ENCODE results near the gene PCDH1. TPM values are rescaled to one million over a fixed set of nuclear protein-coding genes. Genes with fewer than 3 reads are reported as not detected.
A peak's percentile ranks its signal among the peaks of the same experiment; 100 is the strongest.

The PCDH1 gene
- total and polyA plus RNA-seq, 12 donors: 3.7 to 16.8 (median 7.7) TPM

DNA sequence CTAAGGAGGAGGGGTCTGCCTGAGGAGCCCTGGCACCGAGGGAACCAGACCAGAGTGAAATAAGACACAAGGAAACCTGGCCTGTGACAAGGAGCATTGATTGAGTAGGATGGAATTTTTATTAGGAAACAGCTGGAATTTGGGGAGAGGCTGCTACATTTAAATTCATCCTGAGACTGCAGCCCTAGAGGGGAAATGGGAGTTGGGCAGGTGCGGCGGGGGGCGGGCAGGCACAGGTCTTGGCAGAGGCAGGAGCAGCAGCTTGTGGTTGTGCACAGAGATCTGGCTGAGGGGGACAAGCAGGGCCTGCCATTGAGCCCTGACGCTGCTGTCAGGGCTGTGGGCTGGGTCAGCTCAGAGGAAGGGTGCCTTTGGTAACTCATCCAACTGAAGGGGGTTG is 71.6 kb downstream of the PCDH1 start:
- H3K4me1 ChIP-seq (replicated peaks in 1 of 2): peaks cover 0 to 10% of the 10 kb centered on the region in 2 donors
- no peak for DNase-seq

DNA sequence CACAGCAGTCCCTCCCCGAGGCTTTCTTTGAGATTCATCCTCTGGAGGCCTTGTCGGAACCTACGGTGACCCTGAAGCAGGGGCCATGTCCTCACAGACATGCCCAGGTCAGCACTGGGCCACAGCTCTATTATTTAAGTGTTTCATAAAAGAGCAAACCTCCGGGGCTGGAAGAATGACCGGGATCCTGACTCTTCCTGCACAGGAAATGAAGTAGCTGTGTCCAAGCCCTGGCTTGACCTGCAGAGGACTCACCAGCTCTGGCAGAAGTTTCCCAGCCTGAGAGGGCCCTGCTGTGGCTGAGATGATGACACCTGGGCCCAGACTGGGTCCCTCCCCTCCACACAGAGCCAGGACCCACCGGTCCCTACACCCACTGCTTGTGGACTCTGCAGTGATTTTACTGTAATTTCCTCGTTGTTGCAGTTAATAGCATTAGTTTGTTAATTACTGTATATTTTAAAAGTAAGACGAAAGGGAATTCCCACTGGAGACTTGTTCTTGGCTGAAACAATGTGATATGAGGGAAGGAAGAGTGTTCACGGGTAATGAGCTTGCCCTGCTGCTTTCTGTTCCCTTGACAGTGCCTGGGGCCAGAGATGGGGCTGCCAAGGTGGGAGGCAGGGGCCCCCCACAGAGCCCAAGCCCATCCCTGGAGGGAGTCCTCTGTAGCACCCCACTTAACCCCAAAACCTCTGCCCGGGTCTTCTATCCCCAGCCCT is 72.2 kb downstream of the PCDH1 start:
- H3K4me1 ChIP-seq (replicated peaks in 1 of 2): peaks cover 0 to 10% of the 10 kb centered on the region in 2 donors
- H3K4me3 ChIP-seq: no peak overlapping the region
- TF ChIP-seq POLR2A (IDR thresholded peaks at IDR 0.05): no peak
- TF ChIP-seq, protein P1, sequence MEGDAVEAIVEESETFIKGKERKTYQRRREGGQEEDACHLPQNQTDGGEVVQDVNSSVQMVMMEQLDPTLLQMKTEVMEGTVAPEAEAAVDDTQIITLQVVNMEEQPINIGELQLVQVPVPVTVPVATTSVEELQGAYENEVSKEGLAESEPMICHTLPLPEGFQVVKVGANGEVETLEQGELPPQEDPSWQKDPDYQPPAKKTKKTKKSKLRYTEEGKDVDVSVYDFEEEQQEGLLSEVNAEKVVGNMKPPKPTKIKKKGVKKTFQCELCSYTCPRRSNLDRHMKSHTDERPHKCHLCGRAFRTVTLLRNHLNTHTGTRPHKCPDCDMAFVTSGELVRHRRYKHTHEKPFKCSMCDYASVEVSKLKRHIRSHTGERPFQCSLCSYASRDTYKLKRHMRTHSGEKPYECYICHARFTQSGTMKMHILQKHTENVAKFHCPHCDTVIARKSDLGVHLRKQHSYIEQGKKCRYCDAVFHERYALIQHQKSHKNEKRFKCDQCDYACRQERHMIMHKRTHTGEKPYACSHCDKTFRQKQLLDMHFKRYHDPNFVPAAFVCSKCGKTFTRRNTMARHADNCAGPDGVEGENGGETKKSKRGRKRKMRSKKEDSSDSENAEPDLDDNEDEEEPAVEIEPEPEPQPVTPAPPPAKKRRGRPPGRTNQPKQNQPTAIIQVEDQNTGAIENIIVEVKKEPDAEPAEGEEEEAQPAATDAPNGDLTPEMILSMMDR (IDR thresholded peaks at IDR 0.05): no peak
- peak overlapping the region in 2 of 5 donors; percentile 26 to 77 for H3K27ac ChIP-seq
- H3K36me3 ChIP-seq (replicated peaks in 1 of 2): no peaks in the 10 kb centered on the region
- no peaks in the 10 kb centered on the region for H3K9me3 ChIP-seq (replicated peaks in 1 of 3)
- H3K27me3 ChIP-seq: peaks cover 6% of the 10 kb centered on the region
- 34 to 47% (median 43%) methylated on average over 9 to 10 of the region's 10 CpGs for WGBS, 4 donors
- intact Hi-C loops (cut with DNase I): no loop called here
- peak in 6 of 7 donors; percentile 31 to 82 (median 47) for DNase-seq

More for the DNA sequence above, 71.6 kb downstream of the PCDH1 start:
- intact Hi-C loops (cut with DNase I): no loop called here
- peak overlapping the region in 2 of 5 donors; percentile 26 to 77 for H3K27ac ChIP-seq
- no peaks in the 10 kb centered on the region for H3K36me3 ChIP-seq (replicated peaks in 1 of 2)
- no peaks in the 10 kb centered on the region for H3K9me3 ChIP-seq (replicated peaks in 1 of 3)
- TF ChIP-seq, protein P1 (IDR thresholded peaks at IDR 0.05): no peak
- TF ChIP-seq POLR2A (IDR thresholded peaks at IDR 0.05): no peak
- no peak overlapping the region for H3K4me3 ChIP-seq
- 50 to 56% (median 53%) methylated on average over 5 of the region's 5 CpGs for WGBS, 4 donors
- peaks cover 6% of the 10 kb centered on the region for H3K27me3 ChIP-seq

DNA sequence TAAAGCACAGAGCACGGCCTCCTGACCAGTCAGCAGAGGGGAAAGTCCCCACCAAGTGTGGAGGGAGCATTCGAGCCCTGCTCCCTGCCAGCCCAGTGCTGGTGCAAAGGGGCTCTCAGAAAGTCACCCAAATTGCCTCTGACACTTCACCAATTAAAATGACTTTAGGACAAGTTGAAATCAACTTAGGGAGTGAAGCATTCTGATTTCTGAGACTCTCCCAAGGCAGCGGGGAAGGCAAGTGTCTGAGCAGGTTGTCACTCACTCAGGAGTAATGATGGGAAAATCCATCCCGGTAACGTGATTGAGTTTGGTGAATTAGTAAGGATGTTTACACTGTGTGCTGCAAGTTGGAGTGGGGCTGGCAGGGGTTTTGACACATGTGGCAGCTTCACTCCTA is 73.7 kb downstream of the PCDH1 start:
- WGBS, 4 donors: 34 to 57% (median 52%) methylated on average over 5 of the region's 5 CpGs
- no peaks in the 10 kb centered on the region for H3K9me3 ChIP-seq (replicated peaks in 1 of 3)
- peaks cover 6% of the 10 kb centered on the region for H3K27me3 ChIP-seq
- intact Hi-C loops (cut with DNase I): no loop called here
- no peak for DNase-seq
- TF ChIP-seq POLR2A (IDR thresholded peaks at IDR 0.05): no peak
- TF ChIP-seq, protein P1 (IDR thresholded peaks at IDR 0.05): no peak
- no peak overlapping the region for H3K27ac ChIP-seq
- H3K4me3 ChIP-seq: no peak overlapping the region
- peaks cover 0 to 10% of the 10 kb centered on the region in 2 donors for H3K4me1 ChIP-seq (replicated peaks in 1 of 2)
- H3K36me3 ChIP-seq (replicated peaks in 1 of 2): no peaks in the 10 kb centered on the region

Other genes starting within 250 kb of the PCDH1 start
- 100 to 1,000 TPM in 1 of 9 donors, 10 to 100 TPM in 8; 53.1 to 101 (median 79.7) TPM for gene HDAC3, start 241.6 kb downstream of the PCDH1 start, total RNA-seq
- 10 to 100 TPM; 68.7 to 92.3 (median 84.9) TPM for gene HDAC3, start 241.6 kb downstream of the PCDH1 start, polyA plus RNA-seq
- 10 to 100 TPM in 2 of 9 donors, 1 to 10 TPM in 7; 4.8 to 13.2 (median 6.2) TPM for gene RELL2, start 241.4 kb downstream of the PCDH1 start, total RNA-seq
- 10 to 100 TPM in 2 of 3 donors, 1 to 10 TPM in 1; 2.3 to 37.6 (median 17.4) TPM for gene RELL2, start 241.4 kb downstream of the PCDH1 start, polyA plus RNA-seq
- gene FCHSD1, start 227.0 kb downstream of the PCDH1 start, total RNA-seq: 10 to 100 TPM in 7 of 9 donors, 1 to 10 TPM in 2; 5.0 to 29.1 (median 16.4) TPM
- gene FCHSD1, start 227.0 kb downstream of the PCDH1 start, polyA plus RNA-seq: 10 to 100 TPM in 2 of 3 donors, 1 to 10 TPM in 1; 3.7 to 53.9 (median 23.6) TPM
- 10 to 100 TPM in 5 of 9 donors, 1 to 10 TPM in 4; 3.0 to 16.1 (median 10.1) TPM for gene ARAP3, start 196.2 kb downstream of the PCDH1 start, total RNA-seq
- gene ARAP3, start 196.2 kb downstream of the PCDH1 start, polyA plus RNA-seq: 10 to 100 TPM in 2 of 3 donors, 1 to 10 TPM in 1; 4.4 to 38.6 (median 21.7) TPM
- 100 to 1,000 TPM; 102 to 162 (median 115) TPM for gene DELE1, start 45.5 kb upstream of the PCDH1 start, total RNA-seq
- gene DELE1, start 45.5 kb upstream of the PCDH1 start, polyA plus RNA-seq: 10 to 100 TPM; 65.2 to 73.2 (median 70.8) TPM
- 10 to 100 TPM in 6 of 9 donors, 1 to 10 TPM in 3; 7.3 to 18.4 (median 15.9) TPM for gene PCDH12, start 79.8 kb upstream of the PCDH1 start, total RNA-seq
- 1 to 10 TPM; 3.3 to 4.5 (median 4.0) TPM for gene PCDH12, start 79.8 kb upstream of the PCDH1 start, polyA plus RNA-seq
- 100 to 1,000 TPM in 3 of 9 donors, 10 to 100 TPM in 6; 71.3 to 185 (median 91.0) TPM for gene RNF14, start 90.7 kb upstream of the PCDH1 start, total RNA-seq
- gene RNF14, start 90.7 kb upstream of the PCDH1 start, polyA plus RNA-seq: 100 to 1,000 TPM in 1 of 3 donors, 10 to 100 TPM in 2; 21.6 to 122 (median 26.2) TPM
- 10 to 100 TPM; 23.3 to 92.5 (median 61.4) TPM for gene GNPDA1, start 134.6 kb upstream of the PCDH1 start, total RNA-seq
- 10 to 100 TPM; 28.5 to 92.8 (median 40.5) TPM for gene GNPDA1, start 134.6 kb upstream of the PCDH1 start, polyA plus RNA-seq
- gene NDFIP1, start 230.4 kb upstream of the PCDH1 start, total RNA-seq: 100 to 1,000 TPM in 3 of 9 donors, 10 to 100 TPM in 6; 70.6 to 313 (median 89.4) TPM
- gene NDFIP1, start 230.4 kb upstream of the PCDH1 start, polyA plus RNA-seq: 100 to 1,000 TPM in 1 of 3 donors, 10 to 100 TPM in 2; 26.7 to 121 (median 31.5) TPM